Heart left ventricle (tissue), 13 donors: ENCODE data around the gene TAOK3.
A peak's percentile ranks its signal among the peaks of the same experiment; 100 is the strongest.

Experiments used
- CTCF ChIP-seq, 12 donors: fragments of 200-600 bp; sonication (generic) in 4 of 12; IDR thresholded peaks; one replicate each; pipeline versions ENCODE4 v1.5.0 to v1.8.0; 2018 to 2022; ENCODE audit warnings: antibody characterized with exemption in 12 of 12, mild to moderate bottlenecking in 5 of 12
- POLR2A ChIP-seq, 2 donors: fragments of 450-650 bp; IDR thresholded peaks; one replicate each; pipeline ENCODE4 v1.6.1; 2017; ENCODE audit warnings: antibody characterized with exemption in 2 of 2, mild to moderate bottlenecking in 2 of 2, moderate library complexity in 2 of 2
- donor health status: ischemic (EF 13 %, LVEDD 7.1; RV severe dilation, severe dysfunction).
- donor health status: DM: no; HTN: yes; CAD: no.
- donor health status: DM: no; HTN: no; CAD: no.
- donor health status: ischemic (EF 25% LVEDD 6.9; RV normal size, moderate dysfunction).
- donor health status: ischemic (EF 25% LVEDD 5.7; RV mildly dilated, moderate dysfunction).
- donor health status: ischemic (EF 35%, LVEDD 5.7; RV mildly dilated, moderate dysfunction).
- donor health status: nonischemic (EF 11% LVEDD 7.7; RV severe dilation, severe dysfunction).
- donor health status: DM: yes; HTN: yes; CAD: no.
- donor health status: PGD.
- donor health status: ischemic (EF 29% LVEDD 5.4; RV normal size, mild dysfunction).
- donor health status: nonischemic (EF 23%, LVEDD 6.1; RV moderate dilation, normal function).

GRCh38 chr12:118120579-118121363 is 251.9 kb downstream of the TAOK3 start:
- TF ChIP-seq CTCF (IDR thresholded peaks at IDR 0.05), result peak; percentile 62 to 89 (median 79)
- no peak for TF ChIP-seq POLR2A (IDR thresholded peaks at IDR 0.05)
